WTC11 (cell line): ENCODE measurements around the gene SNX2. TPM values are rescaled to one million over a fixed set of nuclear protein-coding genes. Genes with fewer than 3 reads are reported as not detected.

ENCODE experiments used
- ATAC-seq: fragments of 200-7000 bp; cut with Tn5 transposase; 2 replicates; pipeline ENCODE4 v1.10.0; 2021; ENCODE audit warnings: mild to moderate bottlenecking, moderate library complexity
- CTCF ChIA-PET: fragments of 300-600 bp; sonication (Branson Sonifier 250); formaldehyde crosslinking; loops from one replicate; lab custom pipeline; 2021; ENCODE audit warnings: antibody characterized with exemption; lab: Charles Lee
- POLR2A ChIA-PET: fragments of 350-600 bp; sonication (Branson Sonifier 250); formaldehyde crosslinking; loops from one replicate; lab custom pipeline; 2021; ENCODE audit warnings: antibody characterized with exemption; lab: Charles Lee
- DNase-seq: peaks from one replicate; pipeline ENCODE4 v3.0.0; 2021; ENCODE audit warnings: low spot score
- H3K27ac Mint-ChIP-seq: 2 replicates; pipeline ENCODE4 v1.8.0; 2021; ENCODE audit warnings: mixed read lengths
- H3K27me3 Mint-ChIP-seq: 2 replicates; pipeline ENCODE4 v1.8.0; 2021; ENCODE audit warnings: low read depth, mild to moderate bottlenecking, moderate library complexity, mixed read lengths
- H3K36me3 Mint-ChIP-seq: 2 replicates; pipeline ENCODE4 v1.8.0; 2021; ENCODE audit warnings: mixed read lengths
- H3K4me1 Mint-ChIP-seq: 2 replicates; pipeline ENCODE4 v1.8.0; 2022; ENCODE audit warnings: mixed read lengths
- H3K4me3 Mint-ChIP-seq: 2 replicates; pipeline ENCODE4 v1.8.0; 2021; ENCODE audit warnings: mild to moderate bottlenecking, moderate library complexity, mixed read lengths
- H3K9me3 Mint-ChIP-seq: 2 replicates; pipeline ENCODE4 v1.8.0; 2021; ENCODE audit warnings: mixed read lengths
- ATF1 ChIP-seq: sonication (generic); formaldehyde crosslinking; IDR thresholded peaks from 2 replicates; pipeline ENCODE4 v1.8.1; 2023; ENCODE audit warnings: mild to moderate bottlenecking, moderate library complexity, missing genetic modification reagents
- CBFB ChIP-seq: sonication (generic); formaldehyde crosslinking; IDR thresholded peaks from 2 replicates; pipeline ENCODE4 v1.8.1; 2022; ENCODE audit warnings: mild to moderate bottlenecking, low read depth, missing genetic modification reagents
- FOXJ3 ChIP-seq: sonication (generic); formaldehyde crosslinking; IDR thresholded peaks from 2 replicates; pipeline ENCODE4 v1.9.0; 2021; ENCODE audit warnings: missing genetic modification reagents, mild to moderate bottlenecking, borderline replicate concordance
- ZNF121 ChIP-seq: sonication (generic); formaldehyde crosslinking; IDR thresholded peaks from 2 replicates; pipeline ENCODE4 v1.8.0; 2023; ENCODE audit warnings: missing genetic modification reagents
- ZNF219 ChIP-seq: sonication (generic); formaldehyde crosslinking; IDR thresholded peaks from 2 replicates; pipeline ENCODE4 v1.8.0; 2023; ENCODE audit warnings: missing genetic modification reagents, mild to moderate bottlenecking, borderline replicate concordance
- total RNA-seq: library from RNA; stranded (reverse); gene quantifications from 3 replicates; pipeline ENCODE4 v1.2.3, GENCODE V29; 2021
- TF ChIP-seq, protein P1 (sequence below): sonication (generic); formaldehyde crosslinking; IDR thresholded peaks from 2 replicates; pipeline ENCODE4 v1.8.0; 2023; ENCODE audit warnings: missing genetic modification reagents, mild to moderate bottlenecking, borderline replicate concordance
- TF ChIP-seq, protein P2 (sequence below): fragments of 250-450 bp; sonication (Bioruptor Pico); IDR thresholded peaks from 2 replicates; pipeline ENCODE4 v2.1.2; 2022; ENCODE audit warnings: mild to moderate bottlenecking, moderate library complexity
- TF ChIP-seq, protein P3 (sequence below): fragments of 250-450 bp; sonication (Bioruptor Pico); IDR thresholded peaks from 2 replicates; pipeline ENCODE4 v1.9.0; 2021; ENCODE audit warnings: mild to moderate bottlenecking, borderline replicate concordance
- TF ChIP-seq, protein P4 (sequence below): fragments of 250-450 bp; sonication (Bioruptor Pico); IDR thresholded peaks from 2 replicates; pipeline ENCODE4 v1.9.0; 2021; ENCODE audit warnings: mild to moderate bottlenecking
- TF ChIP-seq, protein P5 (sequence below): sonication (generic); formaldehyde crosslinking; IDR thresholded peaks from 2 replicates; pipeline ENCODE4 v1.8.1; 2022; ENCODE audit warnings: low read depth, missing genetic modification reagents, borderline replicate concordance

Gene SNX2
- total RNA-seq, 1 experiment from 2014 or later: 63.7 TPM

DNA sequence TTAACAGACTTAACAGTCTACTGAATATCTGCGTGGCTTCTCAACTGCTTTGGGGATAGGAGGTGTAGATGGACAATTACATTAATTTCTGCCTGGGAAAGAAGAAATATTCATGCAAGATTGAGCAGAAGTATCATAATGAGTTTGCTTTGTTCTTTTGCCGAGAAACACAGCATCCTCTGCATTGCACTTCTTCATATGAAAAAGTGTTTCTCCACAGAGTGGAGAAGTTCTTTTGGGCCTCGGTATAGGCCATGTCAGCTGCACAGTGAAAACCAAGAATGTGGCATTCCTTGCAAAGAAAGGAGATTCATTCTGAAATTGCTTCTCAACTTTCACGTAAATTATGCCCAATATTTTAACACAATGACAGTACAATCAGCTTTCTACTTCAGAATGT lies 17.6 kb upstream of the SNX2 start:
- POLR2A ChIA-PET: no interaction called here
- ATAC-seq (no peak), DNase-seq (no peak)
- H3K36me3 Mint-ChIP-seq: no peaks in the 10 kb centered on the region
- peaks cover 16% of the 10 kb centered on the region for H3K4me1 Mint-ChIP-seq
- no peak overlapping the region for H3K4me3 Mint-ChIP-seq
- CTCF ChIA-PET: no interaction called here
- no peaks in the 10 kb centered on the region for H3K27me3 Mint-ChIP-seq
- TF ChIP-seq CBFB (CRISPR knock-in tag): no peak
- TF ChIP-seq, protein P1, sequence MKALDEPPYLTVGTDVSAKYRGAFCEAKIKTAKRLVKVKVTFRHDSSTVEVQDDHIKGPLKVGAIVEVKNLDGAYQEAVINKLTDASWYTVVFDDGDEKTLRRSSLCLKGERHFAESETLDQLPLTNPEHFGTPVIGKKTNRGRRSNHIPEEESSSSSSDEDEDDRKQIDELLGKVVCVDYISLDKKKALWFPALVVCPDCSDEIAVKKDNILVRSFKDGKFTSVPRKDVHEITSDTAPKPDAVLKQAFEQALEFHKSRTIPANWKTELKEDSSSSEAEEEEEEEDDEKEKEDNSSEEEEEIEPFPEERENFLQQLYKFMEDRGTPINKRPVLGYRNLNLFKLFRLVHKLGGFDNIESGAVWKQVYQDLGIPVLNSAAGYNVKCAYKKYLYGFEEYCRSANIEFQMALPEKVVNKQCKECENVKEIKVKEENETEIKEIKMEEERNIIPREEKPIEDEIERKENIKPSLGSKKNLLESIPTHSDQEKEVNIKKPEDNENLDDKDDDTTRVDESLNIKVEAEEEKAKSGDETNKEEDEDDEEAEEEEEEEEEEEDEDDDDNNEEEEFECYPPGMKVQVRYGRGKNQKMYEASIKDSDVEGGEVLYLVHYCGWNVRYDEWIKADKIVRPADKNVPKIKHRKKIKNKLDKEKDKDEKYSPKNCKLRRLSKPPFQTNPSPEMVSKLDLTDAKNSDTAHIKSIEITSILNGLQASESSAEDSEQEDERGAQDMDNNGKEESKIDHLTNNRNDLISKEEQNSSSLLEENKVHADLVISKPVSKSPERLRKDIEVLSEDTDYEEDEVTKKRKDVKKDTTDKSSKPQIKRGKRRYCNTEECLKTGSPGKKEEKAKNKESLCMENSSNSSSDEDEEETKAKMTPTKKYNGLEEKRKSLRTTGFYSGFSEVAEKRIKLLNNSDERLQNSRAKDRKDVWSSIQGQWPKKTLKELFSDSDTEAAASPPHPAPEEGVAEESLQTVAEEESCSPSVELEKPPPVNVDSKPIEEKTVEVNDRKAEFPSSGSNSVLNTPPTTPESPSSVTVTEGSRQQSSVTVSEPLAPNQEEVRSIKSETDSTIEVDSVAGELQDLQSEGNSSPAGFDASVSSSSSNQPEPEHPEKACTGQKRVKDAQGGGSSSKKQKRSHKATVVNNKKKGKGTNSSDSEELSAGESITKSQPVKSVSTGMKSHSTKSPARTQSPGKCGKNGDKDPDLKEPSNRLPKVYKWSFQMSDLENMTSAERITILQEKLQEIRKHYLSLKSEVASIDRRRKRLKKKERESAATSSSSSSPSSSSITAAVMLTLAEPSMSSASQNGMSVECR (CRISPR knock-in tag): no peak
- TF ChIP-seq ZNF121 (CRISPR knock-in tag): no peak
- no peak for TF ChIP-seq FOXJ3 (CRISPR knock-in tag)
- no peak for TF ChIP-seq ATF1 (CRISPR knock-in tag)
- TF ChIP-seq, protein P2, sequence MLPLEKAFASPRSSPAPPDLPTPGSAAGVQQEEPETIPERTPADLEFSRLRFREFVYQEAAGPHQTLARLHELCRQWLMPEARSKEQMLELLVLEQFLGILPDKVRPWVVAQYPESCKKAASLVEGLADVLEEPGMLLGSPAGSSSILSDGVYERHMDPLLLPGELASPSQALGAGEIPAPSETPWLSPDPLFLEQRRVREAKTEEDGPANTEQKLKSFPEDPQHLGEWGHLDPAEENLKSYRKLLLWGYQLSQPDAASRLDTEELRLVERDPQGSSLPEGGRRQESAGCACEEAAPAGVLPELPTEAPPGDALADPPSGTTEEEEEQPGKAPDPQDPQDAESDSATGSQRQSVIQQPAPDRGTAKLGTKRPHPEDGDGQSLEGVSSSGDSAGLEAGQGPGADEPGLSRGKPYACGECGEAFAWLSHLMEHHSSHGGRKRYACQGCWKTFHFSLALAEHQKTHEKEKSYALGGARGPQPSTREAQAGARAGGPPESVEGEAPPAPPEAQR (CRISPR knock-in tag): no peak
- TF ChIP-seq, protein P3, sequence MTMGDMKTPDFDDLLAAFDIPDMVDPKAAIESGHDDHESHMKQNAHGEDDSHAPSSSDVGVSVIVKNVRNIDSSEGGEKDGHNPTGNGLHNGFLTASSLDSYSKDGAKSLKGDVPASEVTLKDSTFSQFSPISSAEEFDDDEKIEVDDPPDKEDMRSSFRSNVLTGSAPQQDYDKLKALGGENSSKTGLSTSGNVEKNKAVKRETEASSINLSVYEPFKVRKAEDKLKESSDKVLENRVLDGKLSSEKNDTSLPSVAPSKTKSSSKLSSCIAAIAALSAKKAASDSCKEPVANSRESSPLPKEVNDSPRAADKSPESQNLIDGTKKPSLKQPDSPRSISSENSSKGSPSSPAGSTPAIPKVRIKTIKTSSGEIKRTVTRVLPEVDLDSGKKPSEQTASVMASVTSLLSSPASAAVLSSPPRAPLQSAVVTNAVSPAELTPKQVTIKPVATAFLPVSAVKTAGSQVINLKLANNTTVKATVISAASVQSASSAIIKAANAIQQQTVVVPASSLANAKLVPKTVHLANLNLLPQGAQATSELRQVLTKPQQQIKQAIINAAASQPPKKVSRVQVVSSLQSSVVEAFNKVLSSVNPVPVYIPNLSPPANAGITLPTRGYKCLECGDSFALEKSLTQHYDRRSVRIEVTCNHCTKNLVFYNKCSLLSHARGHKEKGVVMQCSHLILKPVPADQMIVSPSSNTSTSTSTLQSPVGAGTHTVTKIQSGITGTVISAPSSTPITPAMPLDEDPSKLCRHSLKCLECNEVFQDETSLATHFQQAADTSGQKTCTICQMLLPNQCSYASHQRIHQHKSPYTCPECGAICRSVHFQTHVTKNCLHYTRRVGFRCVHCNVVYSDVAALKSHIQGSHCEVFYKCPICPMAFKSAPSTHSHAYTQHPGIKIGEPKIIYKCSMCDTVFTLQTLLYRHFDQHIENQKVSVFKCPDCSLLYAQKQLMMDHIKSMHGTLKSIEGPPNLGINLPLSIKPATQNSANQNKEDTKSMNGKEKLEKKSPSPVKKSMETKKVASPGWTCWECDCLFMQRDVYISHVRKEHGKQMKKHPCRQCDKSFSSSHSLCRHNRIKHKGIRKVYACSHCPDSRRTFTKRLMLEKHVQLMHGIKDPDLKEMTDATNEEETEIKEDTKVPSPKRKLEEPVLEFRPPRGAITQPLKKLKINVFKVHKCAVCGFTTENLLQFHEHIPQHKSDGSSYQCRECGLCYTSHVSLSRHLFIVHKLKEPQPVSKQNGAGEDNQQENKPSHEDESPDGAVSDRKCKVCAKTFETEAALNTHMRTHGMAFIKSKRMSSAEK: no peak
- TF ChIP-seq, protein P4, sequence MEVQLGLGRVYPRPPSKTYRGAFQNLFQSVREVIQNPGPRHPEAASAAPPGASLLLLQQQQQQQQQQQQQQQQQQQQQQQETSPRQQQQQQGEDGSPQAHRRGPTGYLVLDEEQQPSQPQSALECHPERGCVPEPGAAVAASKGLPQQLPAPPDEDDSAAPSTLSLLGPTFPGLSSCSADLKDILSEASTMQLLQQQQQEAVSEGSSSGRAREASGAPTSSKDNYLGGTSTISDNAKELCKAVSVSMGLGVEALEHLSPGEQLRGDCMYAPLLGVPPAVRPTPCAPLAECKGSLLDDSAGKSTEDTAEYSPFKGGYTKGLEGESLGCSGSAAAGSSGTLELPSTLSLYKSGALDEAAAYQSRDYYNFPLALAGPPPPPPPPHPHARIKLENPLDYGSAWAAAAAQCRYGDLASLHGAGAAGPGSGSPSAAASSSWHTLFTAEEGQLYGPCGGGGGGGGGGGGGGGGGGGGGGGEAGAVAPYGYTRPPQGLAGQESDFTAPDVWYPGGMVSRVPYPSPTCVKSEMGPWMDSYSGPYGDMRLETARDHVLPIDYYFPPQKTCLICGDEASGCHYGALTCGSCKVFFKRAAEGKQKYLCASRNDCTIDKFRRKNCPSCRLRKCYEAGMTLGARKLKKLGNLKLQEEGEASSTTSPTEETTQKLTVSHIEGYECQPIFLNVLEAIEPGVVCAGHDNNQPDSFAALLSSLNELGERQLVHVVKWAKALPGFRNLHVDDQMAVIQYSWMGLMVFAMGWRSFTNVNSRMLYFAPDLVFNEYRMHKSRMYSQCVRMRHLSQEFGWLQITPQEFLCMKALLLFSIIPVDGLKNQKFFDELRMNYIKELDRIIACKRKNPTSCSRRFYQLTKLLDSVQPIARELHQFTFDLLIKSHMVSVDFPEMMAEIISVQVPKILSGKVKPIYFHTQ (CRISPR knock-in tag): no peak
- H3K9me3 Mint-ChIP-seq: no peaks in the 10 kb centered on the region
- no peak overlapping the region for H3K27ac Mint-ChIP-seq

DNA sequence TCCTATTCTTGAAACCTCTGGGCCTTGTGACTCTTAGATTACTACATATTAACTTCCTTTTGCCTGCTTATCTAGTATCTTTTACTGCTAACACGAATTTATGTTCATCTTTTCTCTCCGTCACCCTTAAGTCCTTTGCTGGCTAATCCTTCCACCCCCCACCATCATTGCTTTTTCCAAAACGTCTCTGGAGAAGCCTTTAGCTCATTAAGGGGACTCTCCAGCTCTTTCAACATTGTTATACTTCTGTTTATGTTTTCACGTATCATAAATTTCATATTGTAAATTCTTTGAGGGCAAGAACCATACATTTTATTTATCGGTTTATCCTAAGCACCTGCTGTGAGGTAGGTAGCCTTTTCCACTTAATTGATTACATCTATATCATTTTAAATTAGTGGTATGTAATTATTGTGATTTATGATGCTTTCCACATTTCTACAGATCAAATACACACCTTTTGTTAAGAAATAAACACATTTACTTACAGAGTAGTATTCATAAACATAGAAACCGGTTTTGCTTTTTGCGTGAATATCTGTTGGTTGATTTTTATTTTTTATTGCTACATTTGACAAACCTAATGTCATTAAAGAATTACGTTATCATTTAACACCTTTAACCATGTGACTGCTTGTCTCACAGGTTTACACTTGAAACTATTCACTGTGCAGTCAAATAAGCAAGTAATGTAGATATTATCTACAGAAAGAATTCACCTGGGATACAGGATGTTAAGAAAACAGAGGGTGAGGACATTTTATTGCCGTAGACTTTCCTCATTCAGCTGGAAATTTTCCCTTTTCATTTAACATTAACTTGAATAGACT lies 15.4 kb upstream of the SNX2 start:
- Mint-ChIP-seq H3K4me1 (peaks cover 20% of the 10 kb centered on the region), H3K27ac (no peak overlapping the region), H3K36me3 (no peaks in the 10 kb centered on the region), H3K27me3 (no peaks in the 10 kb centered on the region), H3K4me3 (no peak overlapping the region), H3K9me3 (no peaks in the 10 kb centered on the region)
- CTCF ChIA-PET: no interaction called here
- DNase-seq (no peak), ATAC-seq (no peak)
- POLR2A ChIA-PET: no interaction called here
- TF ChIP-seq ZNF219 (CRISPR knock-in tag): no peak
- TF ChIP-seq, protein P5, sequence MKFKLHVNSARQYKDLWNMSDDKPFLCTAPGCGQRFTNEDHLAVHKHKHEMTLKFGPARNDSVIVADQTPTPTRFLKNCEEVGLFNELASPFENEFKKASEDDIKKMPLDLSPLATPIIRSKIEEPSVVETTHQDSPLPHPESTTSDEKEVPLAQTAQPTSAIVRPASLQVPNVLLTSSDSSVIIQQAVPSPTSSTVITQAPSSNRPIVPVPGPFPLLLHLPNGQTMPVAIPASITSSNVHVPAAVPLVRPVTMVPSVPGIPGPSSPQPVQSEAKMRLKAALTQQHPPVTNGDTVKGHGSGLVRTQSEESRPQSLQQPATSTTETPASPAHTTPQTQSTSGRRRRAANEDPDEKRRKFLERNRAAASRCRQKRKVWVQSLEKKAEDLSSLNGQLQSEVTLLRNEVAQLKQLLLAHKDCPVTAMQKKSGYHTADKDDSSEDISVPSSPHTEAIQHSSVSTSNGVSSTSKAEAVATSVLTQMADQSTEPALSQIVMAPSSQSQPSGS (CRISPR knock-in tag): no peak
